Peyer's patch (tissue), 4 donors: ENCODE measurements around the gene KISS1R.

Experiments used
- POLR2A ChIP-seq, 2 donors: fragments of 450-650 bp; IDR thresholded peaks; one replicate each; pipeline ENCODE4 v1.5.1; 2017; ENCODE audit warnings: antibody characterized with exemption in 2 of 2, mild to moderate bottlenecking in 2 of 2, moderate library complexity in 2 of 2
- TF ChIP-seq, protein P1 (sequence below), 6 experiments: fragments of 450-650 bp in 4 of 6; fragments of 200-600 bp in 2 of 6; sonication (generic) in 1 of 6; IDR thresholded peaks; one replicate each; pipeline ENCODE4 v1.5.1; 2017 to 2019; ENCODE audit warnings: antibody characterized with exemption in 6 of 6, mild to moderate bottlenecking in 3 of 6, moderate library complexity in 1 of 6

DNA sequence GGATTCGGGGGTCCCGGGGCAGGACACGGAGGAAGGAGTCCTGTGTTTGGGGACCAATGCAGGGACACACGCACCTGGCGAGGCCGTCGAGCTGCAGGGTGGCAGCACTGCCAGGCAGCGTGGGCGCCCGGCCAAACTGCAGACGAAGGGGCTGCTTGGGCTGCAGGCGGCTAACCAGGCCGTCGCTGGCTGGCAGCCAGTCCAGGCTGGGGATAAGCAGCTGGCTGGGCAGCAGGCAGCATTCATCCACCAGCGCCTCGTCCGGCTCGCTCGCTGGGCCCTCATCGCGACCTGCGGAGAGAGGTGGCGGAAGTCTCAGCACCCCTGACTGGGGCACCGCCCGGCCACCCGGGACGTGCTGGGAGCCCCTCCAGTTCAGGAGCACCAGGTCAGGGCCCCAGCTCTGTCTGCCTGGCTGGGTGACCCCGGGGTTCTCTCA is 46.2 kb upstream of the KISS1R start:
- TF ChIP-seq, protein P1, sequence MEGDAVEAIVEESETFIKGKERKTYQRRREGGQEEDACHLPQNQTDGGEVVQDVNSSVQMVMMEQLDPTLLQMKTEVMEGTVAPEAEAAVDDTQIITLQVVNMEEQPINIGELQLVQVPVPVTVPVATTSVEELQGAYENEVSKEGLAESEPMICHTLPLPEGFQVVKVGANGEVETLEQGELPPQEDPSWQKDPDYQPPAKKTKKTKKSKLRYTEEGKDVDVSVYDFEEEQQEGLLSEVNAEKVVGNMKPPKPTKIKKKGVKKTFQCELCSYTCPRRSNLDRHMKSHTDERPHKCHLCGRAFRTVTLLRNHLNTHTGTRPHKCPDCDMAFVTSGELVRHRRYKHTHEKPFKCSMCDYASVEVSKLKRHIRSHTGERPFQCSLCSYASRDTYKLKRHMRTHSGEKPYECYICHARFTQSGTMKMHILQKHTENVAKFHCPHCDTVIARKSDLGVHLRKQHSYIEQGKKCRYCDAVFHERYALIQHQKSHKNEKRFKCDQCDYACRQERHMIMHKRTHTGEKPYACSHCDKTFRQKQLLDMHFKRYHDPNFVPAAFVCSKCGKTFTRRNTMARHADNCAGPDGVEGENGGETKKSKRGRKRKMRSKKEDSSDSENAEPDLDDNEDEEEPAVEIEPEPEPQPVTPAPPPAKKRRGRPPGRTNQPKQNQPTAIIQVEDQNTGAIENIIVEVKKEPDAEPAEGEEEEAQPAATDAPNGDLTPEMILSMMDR (IDR thresholded peaks at IDR 0.05): no peak
- no peak for TF ChIP-seq POLR2A (IDR thresholded peaks at IDR 0.05)
